Erythroblast (primary cell): ENCODE data around the gene TIMM23.
"Not testable (repeated sequence)": the region's sequence is repeated elsewhere in the genome, so short reads cannot be mapped to it uniquely, and the experiment has no call there.

Experiments
- GATA1 ChIP-seq: IDR thresholded peaks from 2 replicates; pipeline ENCODE4 v1.6.1; 2011; ENCODE audit warnings: low read depth, mild to moderate bottlenecking, control low read depth, low read length, moderate library complexity
- POLR2A ChIP-seq: IDR thresholded peaks from 2 replicates; pipeline ENCODE4 v1.6.1; 2011; ENCODE audit warnings: mild to moderate bottlenecking, low read length

- TF ChIP-seq POLR2A, GATA1: not testable (repeated sequence)
These were observed 41.0 kb upstream of the TIMM23 start for GRCh38 chr10:45931305-45931704.
